Hematopoietic multipotent progenitor cell treated with erythropoietin and hydrocortisone succinate and interleukin-3 and kit ligand, for 17 days (in vitro differentiated cells): ENCODE measurements around the gene PTPRM.
"Not testable (repeated sequence)": the region's sequence is repeated elsewhere in the genome, so short reads cannot be mapped to it uniquely, and the experiment has no call there.

Experiments
- DNase-seq: peaks from one replicate; pipeline ENCODE4 v3.0.0-alpha.2; 2015; ENCODE audit warnings: low spot score

PTPRM gene

DNA sequence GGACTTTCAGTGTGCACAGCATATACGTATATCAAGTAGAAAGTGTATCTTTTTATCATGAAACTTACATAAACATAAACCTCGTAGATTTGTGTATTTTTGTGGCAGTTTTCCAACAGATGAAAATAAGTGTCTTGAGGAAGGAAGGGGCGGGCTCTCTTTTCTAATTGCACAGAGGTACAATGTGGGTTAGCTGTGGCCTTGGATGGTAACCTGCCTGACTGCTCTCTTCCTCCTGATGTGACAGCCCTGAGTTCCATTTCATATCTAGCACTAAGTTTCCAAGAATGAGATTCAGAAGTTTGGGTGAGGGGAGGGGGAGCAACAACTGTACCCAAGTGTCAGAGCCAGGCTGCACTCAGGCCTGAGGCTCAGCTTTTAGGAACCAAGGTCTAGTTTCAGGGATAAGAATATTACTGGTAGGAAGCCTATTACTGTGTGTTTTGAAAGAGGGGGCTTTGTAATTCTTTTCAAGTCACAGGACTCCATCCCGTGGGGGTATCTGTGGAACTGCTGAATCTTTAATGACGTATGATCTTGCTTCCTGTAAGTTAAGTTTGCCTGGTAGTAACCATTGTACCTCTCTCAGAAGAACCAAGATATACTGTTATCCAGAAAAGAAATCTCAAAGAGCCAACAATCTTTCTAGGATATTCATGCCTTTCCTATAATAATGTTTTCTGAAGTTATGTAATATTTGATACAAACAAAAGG, 483.7 kb downstream of the PTPRM start:
- no peak for DNase-seq

- DNase-seq, result no peak
Observed at GRCh38 chr18:8051453-8051852, 484.3 kb downstream of the PTPRM start.

- no peak for DNase-seq
Observed at GRCh38 chr18:8052237-8052701, 485.2 kb downstream of the PTPRM start.

GRCh38 chr18:8056723-8057122, 489.6 kb downstream of the PTPRM start:
- no peak for DNase-seq

GRCh38 chr18:8063152-8063551, 496.0 kb downstream of the PTPRM start:
- not testable (repeated sequence) for DNase-seq

- DNase-seq, result no peak
Observed at GRCh38 chr18:8063733-8064132, 496.6 kb downstream of the PTPRM start.

DNA sequence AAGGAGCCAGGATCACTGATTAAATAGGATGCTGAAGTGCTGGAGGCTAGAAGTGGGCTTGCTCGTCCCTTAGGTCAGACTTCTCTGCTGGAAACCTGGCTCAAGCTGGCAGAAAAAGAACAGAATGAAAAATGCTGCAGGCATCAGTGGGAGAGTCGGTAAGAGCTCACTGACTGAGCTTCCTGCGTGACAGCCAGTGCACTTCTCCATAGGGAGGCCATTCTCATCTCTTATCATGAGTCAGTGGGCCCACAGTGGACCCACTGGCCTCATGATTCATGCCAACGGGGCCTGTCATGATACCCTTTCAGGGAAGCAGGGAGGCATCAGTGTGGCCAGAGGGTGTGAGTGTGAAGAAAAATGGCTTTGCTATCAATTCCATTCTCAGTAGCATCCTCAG, 498.2 kb downstream of the PTPRM start:
- no peak for DNase-seq

- DNase-seq, result no peak
Observed at GRCh38 chr18:8065773-8066172, 498.7 kb downstream of the PTPRM start.

DNA sequence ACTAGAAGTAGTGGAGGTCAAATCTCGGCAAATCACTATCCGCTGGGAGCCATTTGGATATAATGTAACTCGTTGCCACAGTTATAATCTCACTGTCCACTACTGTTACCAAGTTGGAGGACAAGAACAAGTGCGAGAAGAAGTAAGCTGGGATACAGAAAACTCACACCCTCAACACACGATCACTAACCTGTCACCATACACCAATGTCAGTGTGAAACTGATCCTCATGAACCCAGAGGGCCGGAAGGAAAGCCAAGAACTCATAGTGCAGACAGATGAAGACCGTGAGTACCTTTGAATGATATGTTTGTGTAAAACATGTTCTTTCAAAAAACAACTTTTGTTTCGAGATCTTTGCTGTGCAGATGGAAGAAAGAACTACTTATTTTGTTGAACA, 502.6 kb downstream of the PTPRM start:
- no peak for DNase-seq

DNA sequence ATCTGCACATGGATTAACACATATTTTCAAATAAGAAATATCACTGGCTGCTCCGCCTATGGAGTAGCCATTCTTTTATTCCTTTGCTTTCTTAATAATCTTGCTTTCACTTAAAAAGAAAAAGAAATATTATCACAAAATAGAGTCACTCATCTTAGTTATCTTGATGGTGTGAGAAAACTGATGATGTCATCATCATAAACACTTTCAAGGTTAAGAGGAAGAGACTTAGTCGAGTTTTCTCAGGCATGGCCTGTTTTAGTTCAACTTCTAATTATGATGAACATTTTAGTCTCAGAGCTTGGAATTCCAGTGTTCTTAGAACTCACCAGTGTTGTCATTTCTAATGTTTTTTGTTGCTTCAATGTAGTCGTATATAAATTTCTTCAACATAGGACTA, 506.1 kb downstream of the PTPRM start:
- no peak for DNase-seq

GRCh38 chr18:8080092-8080491, 513.0 kb downstream of the PTPRM start:
- no peak for DNase-seq

DNA sequence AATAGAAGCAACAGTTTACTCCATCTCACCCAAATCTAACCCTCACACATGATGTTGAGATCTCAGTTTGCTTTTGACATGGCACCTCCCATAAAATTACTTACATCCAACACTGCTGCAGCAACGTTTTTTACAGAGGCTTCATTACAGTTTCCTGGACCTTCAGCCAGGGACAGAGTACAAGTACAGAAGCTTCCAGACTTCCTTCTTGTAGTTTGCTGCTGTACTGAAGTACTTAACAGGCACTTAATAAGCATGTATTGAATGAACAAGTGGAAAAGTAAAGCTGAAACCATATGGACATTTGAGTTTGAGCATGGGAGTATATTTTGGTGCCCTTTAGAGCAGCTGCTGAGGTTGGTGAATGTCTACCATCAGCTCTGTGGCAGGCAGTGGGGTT, 514.2 kb downstream of the PTPRM start:
- DNase-seq, result no peak

- DNase-seq, result no peak
Observed at GRCh38 chr18:8081872-8082553, 514.9 kb downstream of the PTPRM start.

DNA sequence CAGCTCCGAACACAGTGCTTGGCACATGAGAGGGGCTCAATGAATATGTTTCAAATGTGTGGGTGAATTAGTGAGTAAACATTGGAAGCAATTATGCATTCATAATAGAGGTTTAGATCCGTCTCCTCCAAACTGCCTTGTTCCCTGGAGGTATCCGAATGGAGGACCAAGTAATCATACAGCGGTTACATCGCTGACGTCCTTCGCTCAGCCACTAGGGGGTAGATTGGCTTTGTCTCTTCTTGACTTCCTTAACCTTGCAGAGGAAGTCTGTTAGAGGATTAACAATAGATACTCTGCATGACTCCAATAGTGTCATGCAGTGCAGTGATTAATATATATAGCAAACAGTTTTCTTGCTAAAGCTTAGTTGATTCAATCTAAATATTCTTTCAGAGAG, 517.0 kb downstream of the PTPRM start:
- no peak for DNase-seq

GRCh38 chr18:8088626-8089025, 521.5 kb downstream of the PTPRM start:
- DNase-seq, result no peak

DNA sequence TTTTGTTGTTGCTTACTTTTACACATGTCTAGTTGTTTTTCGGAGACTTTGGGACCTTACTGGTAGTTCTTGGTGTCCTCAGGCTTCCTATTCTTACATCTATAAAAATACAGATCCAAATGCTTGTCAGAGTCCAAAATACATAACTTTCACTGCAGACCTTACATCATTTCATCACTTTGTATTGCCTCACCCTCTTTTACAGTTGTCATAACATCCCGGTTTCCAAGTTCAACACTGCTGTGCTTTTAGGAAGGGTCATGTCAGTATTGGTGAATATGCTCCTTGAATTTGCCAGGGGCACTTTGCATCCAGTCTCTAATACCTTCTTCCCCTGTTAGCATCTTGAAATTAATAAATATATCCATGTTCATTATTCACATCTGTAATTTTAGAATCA, 523.9 kb downstream of the PTPRM start:
- no peak for DNase-seq

- no peak for DNase-seq
Observed at GRCh38 chr18:8095947-8096570, 528.9 kb downstream of the PTPRM start.

- DNase-seq, result no peak
Observed at GRCh38 chr18:8097399-8097798, 530.3 kb downstream of the PTPRM start.

- no peak for DNase-seq
Observed at GRCh38 chr18:8097927-8098326, 530.8 kb downstream of the PTPRM start.

- DNase-seq, result no peak
Observed at GRCh38 chr18:8106603-8107002, 539.5 kb downstream of the PTPRM start.

GRCh38 chr18:8107426-8107825, 540.3 kb downstream of the PTPRM start:
- no peak for DNase-seq

GRCh38 chr18:8114480-8114879, 547.4 kb downstream of the PTPRM start:
- no peak for DNase-seq

DNA sequence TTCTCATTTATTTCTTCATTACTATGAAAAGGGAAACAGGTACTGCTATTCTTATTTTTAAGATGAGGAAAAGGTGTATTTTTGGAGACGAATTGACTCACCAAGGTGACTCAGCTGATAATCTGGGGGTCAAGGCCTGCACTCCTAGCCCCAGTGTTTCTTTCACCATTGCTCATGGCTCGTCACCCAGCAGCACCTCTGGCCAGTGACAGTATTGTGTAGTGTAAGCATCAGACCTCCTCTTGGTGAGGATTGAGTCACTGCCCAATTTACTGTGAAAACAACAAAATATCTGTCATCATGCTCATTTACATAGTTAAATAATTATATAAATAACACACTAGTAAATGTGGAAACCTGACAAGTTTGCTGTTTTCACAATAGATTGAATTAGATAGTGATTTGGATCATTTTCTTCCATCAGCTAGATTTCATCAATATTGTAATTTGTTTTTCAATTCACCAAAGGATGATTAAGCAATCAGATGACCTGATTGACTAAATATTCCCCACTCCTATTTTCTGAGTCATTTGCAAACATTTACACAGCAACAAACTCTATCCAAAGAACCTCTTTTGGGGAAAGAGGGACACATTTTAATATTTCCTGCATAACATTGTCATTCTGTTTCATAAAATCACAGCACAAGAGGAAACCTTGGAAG, 549.4 kb downstream of the PTPRM start:
- no peak for DNase-seq
